Transverse colon (tissue), 4 donors: Measurements from ENCODE around the gene RDX. TPM values are rescaled to one million over a fixed set of nuclear protein-coding genes. Genes with fewer than 3 reads are reported as not detected.
"Not testable (repeated sequence)": the region's sequence is repeated elsewhere in the genome, so short reads cannot be mapped to it uniquely, and the experiment has no call there.

Source experiments
- DNase-seq: peaks from one replicate; pipeline ENCODE4 v3.0.0-alpha.2; 2019
- H3K27ac ChIP-seq, 4 donors: fragments of 200-600 bp; sonication (generic); 2 replicates each; pipeline ENCODE4 v1.5.1; 2016 to 2018; ENCODE audit warnings: inconsistent platforms in 4 of 4
- H3K27me3 ChIP-seq: fragments of 200-600 bp; sonication (generic); 2 replicates; pipeline ENCODE4 v1.5.1; 2017; ENCODE audit warnings: inconsistent platforms
- H3K36me3 ChIP-seq, 4 donors: fragments of 200-600 bp; sonication (generic); 2 replicates each; pipeline ENCODE4 v1.5.1; 2017 to 2019; ENCODE audit warnings: inconsistent platforms in 4 of 4
- H3K4me1 ChIP-seq, 4 donors: fragments of 200-600 bp; sonication (generic); 2 replicates each; pipeline ENCODE4 v1.5.1; 2017 to 2020; ENCODE audit warnings: inconsistent platforms in 4 of 4
- H3K4me3 ChIP-seq, 4 donors: fragments of 200-600 bp; sonication (generic); 1 replicate in 1 of 4; 2 replicates in 3 of 4; pipeline versions ENCODE4 v1.5.1 to v1.6.1; 2017 to 2019; ENCODE audit warnings: inconsistent platforms in 4 of 4
- H3K9me3 ChIP-seq, 2 donors: fragments of 200-600 bp; sonication (generic); 2 replicates each; pipeline ENCODE4 v1.5.1; 2017 to 2019; ENCODE audit warnings: inconsistent platforms in 2 of 2
- CTCF ChIP-seq, 5 experiments: fragments of 200-600 bp in 3 of 5; fragments of 450-650 bp in 2 of 5; sonication (generic) in 3 of 5; IDR thresholded peaks; 1 replicate in 2 of 5; 2 replicates in 3 of 5; pipeline ENCODE4 v1.5.1; 2016 to 2017; ENCODE audit warnings: antibody characterized with exemption in 5 of 5, inconsistent platforms in 3 of 5, mild to moderate bottlenecking in 2 of 5, moderate library complexity in 1 of 5
- EP300 ChIP-seq: sonication (generic); formaldehyde crosslinking; IDR thresholded peaks from one replicate; pipeline ENCODE4 v1.6.1; 2017; ENCODE audit warnings: antibody characterized with exemption, low read depth
- POLR2A ChIP-seq: fragments of 450-650 bp; IDR thresholded peaks from one replicate; pipeline ENCODE4 v1.6.1; 2016; ENCODE audit warnings: antibody characterized with exemption, mild to moderate bottlenecking, moderate library complexity
- POLR2AphosphoS5 ChIP-seq, 3 donors: sonication (generic); formaldehyde crosslinking; IDR thresholded peaks; one replicate each; pipeline ENCODE4 v1.6.1; 2016; ENCODE audit warnings: antibody characterized with exemption in 3 of 3
- WGBS, 2 donors: methylation state at CpG; one replicate each; pipeline ENCODE4 v1.1.5; 2018; ENCODE audit warnings: low coverage in 1 of 2; 5-methylcytosine and 5-hydroxymethylcytosine counted together
- in situ Hi-C, 4 donors: fragments of 200-750 bp; cut with MboI; loops; one replicate each; pipeline versions ENCODE4 v1.15.0 to v1.15.1; 2017; ENCODE audit warnings: low sequenced_read_pairs in 3 of 4, low pct_ligation_motif_present in 1 of 4, low pct_unique_long_range_greater_than_20kb in 1 of 4
- intact Hi-C: fragments of 100-400 bp; cut with DNase I; formaldehyde crosslinking; loops from one replicate; pipeline ENCODE4 v1.15.1; 2023; ENCODE audit warnings: low total_unique reads
- total RNA-seq, 4 donors: library from RNA; depleted of rRNA; stranded (reverse); fragments of >200 nt; gene quantifications; one replicate each; pipeline ENCODE4 v1.1.0, GENCODE V29; 2016

Gene RDX
- total RNA-seq, 4 donors from 2014 or later: 16.8 to 34.8 (median 21.9) TPM

- Histone ChIP-seq H3K4me1 (peaks cover 0 to 37% (median 16%) of the 10 kb centered on the region in 4 donors), H3K9me3 (no peaks in the 10 kb centered on the region), H3K27ac (peak overlapping the region in 1 of 4 donors; percentile 91), H3K36me3 (no peaks in the 10 kb centered on the region), H3K4me3 (peak overlapping the region in 1 of 4 donors; percentile 71), H3K27me3 (peaks cover 56% of the 10 kb centered on the region)
- no peak for TF ChIP-seq POLR2A
- TF ChIP-seq CTCF (IDR thresholded peaks at IDR 0.05): no peak
- TF ChIP-seq POLR2AphosphoS5 (IDR thresholded peaks at IDR 0.05): no peak
- no peak for TF ChIP-seq EP300
- in situ Hi-C loops (no loop called here), intact Hi-C loops (no loop called here)
- DNase-seq: no peak
- 53 to 54% methylated on average over 6 of the region's 6 CpGs for WGBS, 2 donors
These were observed 1.9 kb downstream of the RDX start for GRCh38 chr11:110294509-110294908.

DNA sequence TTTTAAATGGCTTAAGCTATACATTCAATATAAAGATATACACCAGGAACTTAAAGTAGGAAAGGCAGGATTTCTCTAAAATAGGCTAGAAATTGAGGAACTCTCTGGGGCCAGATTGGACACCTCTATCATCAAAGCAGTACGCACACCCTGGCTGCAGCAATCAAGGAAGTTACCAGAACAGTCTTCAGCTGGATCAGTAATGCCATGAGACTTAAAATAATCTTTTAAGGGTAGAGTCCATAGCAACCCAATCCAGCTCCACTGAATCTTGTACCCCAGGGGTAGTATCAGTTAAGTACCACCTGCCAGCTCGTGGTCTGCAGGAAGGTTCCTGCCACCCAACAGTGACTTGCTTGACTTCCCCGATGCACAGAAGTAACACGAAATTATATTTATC is 3.0 kb downstream of the RDX start:
- peaks cover 0 to 37% (median 16%) of the 10 kb centered on the region in 4 donors for H3K4me1 ChIP-seq
- TF ChIP-seq POLR2AphosphoS5 (IDR thresholded peaks at IDR 0.05): no peak
- TF ChIP-seq EP300: no peak
- TF ChIP-seq CTCF (IDR thresholded peaks at IDR 0.05): no peak
- TF ChIP-seq POLR2A: no peak
- peaks cover 46% of the 10 kb centered on the region for H3K27me3 ChIP-seq
- no peak overlapping the region for H3K27ac ChIP-seq
- H3K36me3 ChIP-seq: no peaks in the 10 kb centered on the region
- WGBS, 2 donors: 71 to 73% methylated on average over 3 to 4 of the region's 4 CpGs
- no peak overlapping the region for H3K4me3 ChIP-seq
- intact Hi-C loops (no loop called here), in situ Hi-C loops (no loop called here)
- no peaks in the 10 kb centered on the region for H3K9me3 ChIP-seq
- DNase-seq: no peak

- DNase-seq, in situ Hi-C loops, H3K36me3 ChIP-seq, H3K4me3 ChIP-seq, H3K9me3 ChIP-seq, H3K27ac ChIP-seq, intact Hi-C loops: not testable (repeated sequence)
- Histone ChIP-seq H3K27me3 (peaks cover 33% of the 10 kb centered on the region), H3K4me1 (peaks cover 0 to 39% (median 15%) of the 10 kb centered on the region in 4 donors)
- WGBS, 2 donors: 83 to 88% methylated on average over 2 to 4 of the region's 4 CpGs
These were observed 4.3 kb downstream of the RDX start for GRCh38 chr11:110292146-110292545.

GRCh38 chr11:110290591-110291334 is 5.7 kb downstream of the RDX start:
- H3K27ac ChIP-seq: no peak overlapping the region
- TF ChIP-seq CTCF (IDR thresholded peaks at IDR 0.05): no peak
- TF ChIP-seq POLR2A: no peak
- no peak for TF ChIP-seq EP300
- no peak overlapping the region for H3K4me3 ChIP-seq
- H3K9me3 ChIP-seq: no peaks in the 10 kb centered on the region
- in situ Hi-C loops (no loop called here), intact Hi-C loops (no loop called here)
- no peaks in the 10 kb centered on the region for H3K36me3 ChIP-seq
- H3K4me1 ChIP-seq: peaks cover 0 to 37% (median 11%) of the 10 kb centered on the region in 4 donors
- peaks cover 22% of the 10 kb centered on the region for H3K27me3 ChIP-seq
- DNase-seq: no peak
- 91 to 93% methylated on average over 7 of the region's 7 CpGs for WGBS, 2 donors
